Kidney (tissue), 14 donors: ENCODE results near the gene CCDC59. TPM values are rescaled to one million over a fixed set of nuclear protein-coding genes. Genes with fewer than 3 reads are reported as not detected.
A peak's percentile ranks its signal among the peaks of the same experiment; 100 is the strongest.

Source experiments
- DNase-seq, 5 donors: peaks; one replicate each; pipeline ENCODE4 v3.0.0-alpha.2; 2013 to 2020
- FAIRE-seq: peaks from 2 replicates; lab custom pipeline; 2012; peaks lifted over from hg19 to GRCh38; lab: Jason Lieb, UNC
- H3K27ac ChIP-seq, 2 donors: one replicate each; pipeline ENCODE4 v1.7.0; 2013; ENCODE audit warnings: low read depth in 2 of 2, low read length in 2 of 2, inconsistent platforms in 1 of 2
- H3K27me3 ChIP-seq: one replicate; pipeline ENCODE4 v1.7.1; 2013; ENCODE audit warnings: low read length, inconsistent platforms; ENCODE audit not compliant: control insufficient read depth, insufficient read depth
- H3K36me3 ChIP-seq, 3 donors: one replicate each; pipeline versions ENCODE4 v1.7.0 to v1.7.1; 2013; ENCODE audit warnings: low read length in 3 of 3, control low read depth in 1 of 3, inconsistent platforms in 1 of 3; ENCODE audit not compliant: insufficient read depth in 3 of 3, control insufficient read depth in 2 of 3
- H3K4me1 ChIP-seq, 3 donors: one replicate each; pipeline versions ENCODE4 v1.7.0 to v1.7.1; 2013; ENCODE audit warnings: low read length in 3 of 3, inconsistent platforms in 1 of 3, low read depth in 1 of 3; ENCODE audit not compliant: control insufficient read depth in 2 of 3, insufficient read depth in 2 of 3
- H3K4me3 ChIP-seq, 3 donors: one replicate each; pipeline versions ENCODE4 v1.7.0 to v1.8.1; 2013; ENCODE audit warnings: low read length in 3 of 3, control low read depth in 1 of 3, inconsistent platforms in 1 of 3
- H3K9ac ChIP-seq, 3 donors: one replicate each; pipeline versions ENCODE4 v1.7.0 to v1.7.1; 2013; ENCODE audit warnings: low read length in 3 of 3, control low read depth in 1 of 3, inconsistent platforms in 1 of 3
- H3K9me3 ChIP-seq, 3 donors: one replicate each; pipeline versions ENCODE4 v1.7.0 to v1.7.1; 2013; ENCODE audit warnings: low read length in 3 of 3, control low read depth in 1 of 3, inconsistent platforms in 1 of 3; ENCODE audit not compliant: control insufficient read depth in 2 of 3, insufficient read depth in 1 of 3
- CTCF ChIP-seq: IDR thresholded peaks from 3 replicates; pipeline ENCODE4 v1.5.1; 2012; ENCODE audit warnings: mild to moderate bottlenecking, moderate library complexity, borderline replicate concordance; ENCODE audit not compliant: insufficient read depth; ENCODE audit errors: extremely low read depth
- intact Hi-C: fragments of 100-400 bp; cut with DNase I; formaldehyde crosslinking; loops from one replicate; pipeline ENCODE4 v1.11.1; 2022
- polyA plus RNA-seq: library from polyadenylated mRNA; stranded (reverse); fragments of 350-450 nt; fragmentation: Illumina TruSeq; extraction: RNeasy Lipid Tissue Mini Kit (QIAGEN cat#74804); gene quantifications from one replicate; pipeline ENCODE4 v1.2.3, GENCODE V29; 2014; ENCODE audit warnings: low read depth, low replicate concordance; ENCODE audit not compliant: insufficient read depth
- total RNA-seq: library from RNA; stranded (reverse); fragmentation: NEBNext Ultra II Directional; extraction: Animal tissue kit (Norgen Biotek cat#: 25700); gene quantifications from one replicate; pipeline ENCODE4 v1.2.1, GENCODE V29; 2021
- donor health status: control.
- donor health status: control.
- donor health status: control.
- donor health status: control.
- donor health status: control.
- donor health status: DM: yes; HTN: yes; CAD: no.
- donor health status: Normal renal cell carcinoma (clear cell type).

The CCDC59 gene
- total and polyA plus RNA-seq, 2 donors from 2014 or later = 29.2 to 31.4 TPM

GRCh38 chr12:82406651-82407050 lies 48.5 kb upstream of the CCDC59 start:
- intact Hi-C loops = no loop called here
- no peaks in the 10 kb centered on the region for H3K9me3 ChIP-seq
- H3K9ac ChIP-seq = no peak overlapping the region
- TF ChIP-seq CTCF = no peak
- H3K4me3 ChIP-seq = no peak overlapping the region
- FAIRE-seq = no peak
- no peaks in the 10 kb centered on the region for H3K27me3 ChIP-seq
- H3K36me3 ChIP-seq = no peaks in the 10 kb centered on the region
- H3K4me1 ChIP-seq = no peaks in the 10 kb centered on the region
- no peak overlapping the region for H3K27ac ChIP-seq
- no peak for DNase-seq

GRCh38 chr12:82400819-82401218 lies 42.6 kb upstream of the CCDC59 start:
- H3K27me3 ChIP-seq = no peaks in the 10 kb centered on the region
- no peak overlapping the region for H3K27ac ChIP-seq
- FAIRE-seq = no peak
- H3K4me1 ChIP-seq = no peaks in the 10 kb centered on the region
- H3K36me3 ChIP-seq = no peaks in the 10 kb centered on the region
- intact Hi-C loops = no loop called here
- DNase-seq = peak in 1 of 5 donors; percentile 2
- H3K4me3 ChIP-seq = no peak overlapping the region
- no peaks in the 10 kb centered on the region for H3K9me3 ChIP-seq
- no peak overlapping the region for H3K9ac ChIP-seq
- no peak for TF ChIP-seq CTCF

- no peaks in the 10 kb centered on the region for H3K4me1 ChIP-seq
- H3K27me3 ChIP-seq = no peaks in the 10 kb centered on the region
- FAIRE-seq (no peak), DNase-seq (no peak)
- H3K4me3 ChIP-seq = no peak overlapping the region
- no peak overlapping the region for H3K9ac ChIP-seq
- no peaks in the 10 kb centered on the region for H3K9me3 ChIP-seq
- TF ChIP-seq CTCF = no peak
- intact Hi-C loops = no loop called here
- H3K27ac ChIP-seq = no peak overlapping the region
- H3K36me3 ChIP-seq = no peaks in the 10 kb centered on the region
These were observed 40.7 kb upstream of the CCDC59 start for GRCh38 chr12:82398879-82399278.

- H3K27me3 ChIP-seq = no peaks in the 10 kb centered on the region
- H3K4me1 ChIP-seq = no peaks in the 10 kb centered on the region
- DNase-seq (peak in 2 of 5 donors; percentile 23 to 43), FAIRE-seq (no peak)
- H3K9me3 ChIP-seq = no peaks in the 10 kb centered on the region
- H3K36me3 ChIP-seq = peaks cover 0 to 4% (median 2%) of the 10 kb centered on the region in 3 donors
- intact Hi-C loops = no loop called here
- peak; percentile 14 for TF ChIP-seq CTCF
- H3K27ac ChIP-seq = no peak overlapping the region
- no peak overlapping the region for H3K4me3 ChIP-seq
- no peak overlapping the region for H3K9ac ChIP-seq
These were observed 25.9 kb upstream of the CCDC59 start for GRCh38 chr12:82383930-82384552.
